ELF-1 (cell line): ENCODE measurements around the gene ZNF407.
A peak's percentile ranks its signal among the peaks of the same experiment; 100 is the strongest.

Experiments
- DNase-seq: peaks from one replicate; pipeline ENCODE4 v3.0.0-alpha.2; 2016; ENCODE audit warnings: low read depth, low spot score

The ZNF407 gene

DNA sequence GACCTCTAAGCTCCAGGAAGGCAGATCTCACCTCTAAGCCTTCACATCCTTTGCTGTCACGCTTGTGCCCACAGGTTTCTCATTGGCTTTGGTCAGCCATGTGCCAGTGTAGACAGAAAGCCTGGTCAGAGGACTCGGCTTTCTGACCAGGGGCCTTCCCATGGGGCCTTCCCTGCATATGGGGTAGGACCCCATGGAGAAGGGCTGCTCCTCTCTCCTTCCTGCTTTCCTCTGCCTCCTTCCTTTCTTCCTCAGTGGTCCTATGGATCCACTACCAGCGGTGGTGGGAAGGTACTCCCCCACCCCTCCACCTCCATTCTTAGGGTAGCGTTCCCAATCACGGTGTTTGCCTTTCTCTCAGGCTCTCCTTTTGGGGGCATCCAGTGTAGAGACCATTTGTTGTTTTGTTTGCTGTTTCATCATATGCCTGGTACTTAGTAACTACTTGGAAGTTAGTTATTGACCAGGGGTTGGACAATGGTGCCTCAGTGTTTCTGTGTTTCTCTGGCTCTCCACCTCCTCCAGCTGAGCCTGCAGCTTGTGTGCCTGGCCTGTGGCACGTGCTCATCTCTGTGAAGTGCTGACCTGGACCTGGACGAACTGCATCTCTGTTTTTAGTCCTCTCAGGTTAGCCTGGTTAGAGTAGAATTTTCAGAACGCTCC, 71.6 kb downstream of the ZNF407 start:
- DNase-seq = no peak

DNA sequence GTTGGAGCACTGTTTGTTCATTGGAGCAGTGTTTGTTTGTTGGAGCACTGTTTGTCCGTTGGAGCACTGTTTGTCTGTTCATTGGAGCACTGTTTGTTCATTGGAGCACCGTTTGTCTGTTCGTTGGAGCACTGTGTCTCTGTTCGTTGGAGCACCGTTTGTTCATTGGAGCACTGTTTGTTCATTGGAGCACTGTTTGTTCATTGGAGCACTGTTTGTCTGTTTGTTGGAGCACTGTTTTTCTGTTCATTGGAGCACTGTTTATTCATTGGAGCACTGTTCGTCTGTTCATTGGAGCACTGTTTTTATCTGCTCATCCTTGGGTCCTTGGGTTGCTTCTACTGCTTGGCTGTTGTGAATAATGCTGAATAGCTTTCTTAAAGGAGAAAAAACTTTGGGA, 74.7 kb downstream of the ZNF407 start:
- no peak for DNase-seq

DNA sequence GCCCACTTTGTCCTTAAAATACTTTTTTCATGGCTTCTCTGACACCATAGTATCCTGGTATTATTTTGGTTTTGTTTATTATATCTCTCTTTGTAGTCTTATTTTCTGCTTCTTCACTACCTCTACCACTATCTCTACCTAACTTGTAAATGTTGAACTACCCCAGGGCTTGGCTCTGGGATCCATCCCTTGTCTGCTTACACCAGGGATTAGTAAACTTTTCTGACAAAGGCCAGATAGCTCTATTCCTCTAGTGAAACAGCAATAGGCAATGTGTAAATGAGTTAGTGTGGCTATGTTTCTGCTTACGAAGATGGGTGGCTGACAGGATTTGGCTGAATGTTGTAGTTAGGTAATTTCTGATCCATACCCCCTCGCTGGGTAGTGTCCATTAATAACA, 76.8 kb downstream of the ZNF407 start:
- no peak for DNase-seq

DNA sequence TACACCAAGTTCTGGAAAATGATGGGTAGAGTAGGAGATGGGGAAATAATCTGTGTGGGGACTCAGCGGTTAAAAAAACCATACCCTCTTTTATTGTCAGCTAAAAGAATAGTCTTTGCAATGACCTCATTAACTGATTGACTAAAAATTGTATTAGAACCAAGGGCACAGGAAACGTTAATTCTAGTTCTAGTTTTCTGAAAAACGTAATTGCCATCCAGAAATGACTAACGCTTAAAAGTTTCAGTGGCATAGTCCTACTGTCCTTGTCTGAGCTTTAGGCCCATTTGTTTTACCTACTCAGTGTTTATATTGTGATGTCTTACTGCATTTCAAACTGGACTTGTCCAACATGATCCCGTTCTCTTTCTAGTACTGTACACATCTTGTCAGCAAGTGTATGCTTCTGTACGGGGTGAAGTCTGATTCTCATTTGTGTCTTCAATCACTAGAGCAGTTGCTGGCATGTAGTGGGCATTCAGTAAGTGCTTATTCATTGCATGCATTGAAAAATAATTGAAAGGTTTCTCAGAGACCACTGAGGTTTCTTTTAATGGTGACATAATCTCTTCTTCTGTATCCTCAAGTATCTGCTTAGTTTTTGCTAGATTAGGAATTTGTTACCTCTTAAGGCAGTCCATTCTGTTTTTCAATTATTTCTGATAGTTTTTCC, 81.5 kb downstream of the ZNF407 start:
- no peak for DNase-seq

DNA sequence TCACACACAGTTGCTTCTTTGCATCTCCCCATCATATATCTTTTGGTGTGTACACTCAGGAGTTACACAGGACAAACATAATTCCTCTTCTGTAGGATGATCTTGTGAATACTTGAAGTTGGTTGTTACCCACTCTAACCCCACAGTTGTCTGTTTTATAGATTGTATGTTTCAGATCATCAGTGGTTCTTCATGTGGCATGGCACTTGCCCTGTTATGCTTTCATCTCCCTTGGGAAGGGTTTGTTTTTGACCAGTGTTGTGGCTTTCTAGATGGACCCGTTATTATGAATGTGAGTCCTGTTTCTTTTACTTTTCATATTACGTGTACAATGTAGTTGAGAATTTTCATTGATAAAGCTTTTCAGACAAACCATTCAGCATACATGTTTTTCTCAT, 82.0 kb downstream of the ZNF407 start:
- DNase-seq = no peak

DNA sequence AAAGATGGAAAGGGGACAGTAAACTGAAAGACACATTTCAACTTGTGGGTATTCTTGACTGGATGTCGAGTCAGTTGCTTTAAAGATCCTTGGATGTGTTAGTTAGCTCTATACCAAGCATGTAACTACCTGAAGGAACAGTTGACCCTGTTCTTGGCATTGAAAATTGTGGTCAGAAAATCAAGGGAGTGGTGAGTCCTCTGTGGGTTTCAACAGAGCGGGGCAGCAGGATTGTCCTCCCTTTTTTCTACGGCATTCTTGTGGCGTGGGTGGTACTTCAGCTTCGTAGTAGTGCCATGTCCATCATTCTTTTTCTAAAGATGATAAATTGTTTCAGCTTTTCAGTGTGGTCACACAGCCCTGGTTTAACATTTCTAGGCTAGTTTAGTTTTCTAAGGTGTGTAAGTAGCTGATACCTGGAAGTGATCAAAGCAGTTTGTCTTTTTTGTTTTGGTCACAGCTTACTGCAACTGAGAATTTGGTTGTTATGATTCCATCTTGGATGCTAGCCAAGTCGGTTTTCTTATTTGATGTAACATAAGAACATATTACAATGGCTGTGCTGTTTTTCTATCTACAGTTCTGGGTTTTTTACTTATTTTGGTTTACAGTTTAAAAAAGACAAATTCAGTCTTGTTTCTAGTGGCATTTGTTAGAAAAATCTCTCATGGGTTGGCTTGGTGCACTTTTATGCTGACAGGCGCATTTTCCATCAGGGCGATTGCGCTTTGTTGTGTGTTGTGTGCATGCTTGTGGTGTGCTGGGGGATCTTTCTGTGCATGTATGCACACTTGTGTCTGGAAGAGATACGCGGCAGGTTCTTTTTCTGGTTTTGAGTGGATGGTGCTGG, 84.7 kb downstream of the ZNF407 start:
- DNase-seq = no peak

DNA sequence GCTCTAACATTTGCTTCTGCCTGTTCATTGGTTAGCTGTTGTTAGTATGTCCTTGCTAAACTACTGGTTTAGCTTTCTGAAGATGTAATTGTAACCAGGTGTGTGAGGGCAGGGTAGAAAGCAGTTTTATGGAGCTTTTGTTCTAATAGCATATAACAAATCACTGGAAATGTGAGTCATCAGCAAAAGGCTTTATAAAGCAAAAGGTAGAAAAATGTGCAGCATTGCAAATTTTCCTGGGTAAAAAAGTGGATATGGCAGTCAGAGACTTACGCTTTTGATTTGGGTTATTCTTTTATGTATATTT, 85.3 kb downstream of the ZNF407 start:
- no peak for DNase-seq

DNA sequence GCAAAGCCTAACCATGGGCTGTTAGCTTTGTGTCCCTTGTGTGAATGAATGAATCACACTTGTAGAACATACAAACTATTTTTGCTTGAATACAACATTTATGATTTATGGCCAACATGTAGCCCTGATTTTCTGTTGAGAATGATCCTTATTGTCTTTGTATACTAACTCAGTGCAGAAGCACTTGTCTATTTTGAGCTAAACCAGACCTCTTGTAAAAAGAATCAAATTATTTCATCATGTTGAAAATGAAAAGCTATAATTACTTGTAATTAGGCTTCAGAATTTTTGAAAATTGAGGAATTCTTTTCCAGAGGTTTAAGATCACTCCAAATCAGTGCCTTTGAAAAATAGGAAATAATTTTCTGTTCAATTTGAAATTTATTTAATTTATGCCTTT, 85.9 kb downstream of the ZNF407 start:
- DNase-seq = no peak

DNA sequence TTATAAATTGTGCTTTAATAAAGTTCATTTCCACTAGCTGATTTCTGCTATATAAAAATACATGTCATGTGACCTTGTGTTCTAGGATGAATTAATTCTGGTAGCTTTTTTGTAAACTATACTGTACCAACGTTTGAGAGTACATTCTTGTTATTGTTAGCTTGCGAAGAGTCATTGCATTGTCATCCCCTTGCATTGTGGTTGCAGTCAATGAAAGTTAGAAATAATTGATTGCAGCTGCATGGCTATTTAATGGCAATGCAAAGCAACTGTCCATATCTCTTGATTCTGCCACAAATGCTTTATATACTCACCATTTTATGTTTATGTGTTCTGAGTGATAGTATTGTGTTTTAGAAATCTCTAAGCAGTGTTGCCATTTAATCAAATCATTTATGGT, 91.6 kb downstream of the ZNF407 start:
- no peak for DNase-seq

DNA sequence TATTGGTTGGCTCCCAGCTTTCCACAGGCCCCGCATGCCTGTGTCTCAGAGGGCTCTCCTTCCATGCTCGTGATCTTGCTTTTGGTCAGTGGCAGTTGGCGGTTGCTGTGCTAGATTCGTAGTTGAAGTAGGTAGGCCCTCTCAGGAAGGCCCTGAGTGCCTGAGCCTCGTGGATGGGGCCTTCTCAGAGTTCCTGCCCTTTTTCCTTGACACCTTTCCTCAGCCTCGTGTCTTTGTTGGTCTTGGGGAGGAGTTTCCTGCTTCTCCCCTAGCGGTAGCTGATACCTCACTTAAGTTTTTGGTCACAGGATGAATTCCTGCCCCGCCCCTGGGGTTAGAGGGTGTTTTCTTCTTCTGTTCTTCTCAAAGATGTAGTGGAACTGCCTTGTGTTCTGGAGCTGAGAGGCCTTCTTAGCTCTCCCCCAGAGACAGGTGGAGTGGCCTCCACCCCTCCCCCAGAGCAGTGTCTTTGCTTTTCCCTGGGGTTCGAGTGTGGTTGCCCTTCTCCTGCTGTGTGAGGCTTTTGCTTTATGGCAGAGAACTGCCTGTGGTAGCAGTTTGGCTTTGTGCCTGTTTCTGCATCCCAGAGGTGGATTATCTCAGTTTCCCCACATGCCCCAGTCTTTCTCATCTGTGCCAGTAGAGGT, 94.8 kb downstream of the ZNF407 start:
- DNase-seq = no peak

DNA sequence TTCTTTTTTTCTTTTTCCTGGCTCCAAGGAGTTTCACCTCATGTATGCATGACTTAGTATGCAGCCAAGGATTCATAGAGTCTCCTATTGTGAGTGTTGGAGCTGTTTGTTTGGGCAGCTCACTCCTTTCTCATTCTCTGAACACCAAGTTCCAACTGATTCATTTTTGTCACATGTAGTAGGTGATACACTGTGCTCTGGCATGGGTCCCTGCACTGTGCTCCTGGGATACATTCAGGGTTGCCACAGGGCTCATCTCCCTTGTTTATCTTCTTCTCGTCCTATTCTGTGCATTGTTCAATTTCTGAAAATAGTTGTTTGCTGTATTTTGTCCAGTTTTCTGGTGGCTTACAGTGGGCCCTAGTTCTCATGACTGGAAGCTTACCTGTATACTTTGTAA, 96.8 kb downstream of the ZNF407 start:
- DNase-seq = no peak

DNA sequence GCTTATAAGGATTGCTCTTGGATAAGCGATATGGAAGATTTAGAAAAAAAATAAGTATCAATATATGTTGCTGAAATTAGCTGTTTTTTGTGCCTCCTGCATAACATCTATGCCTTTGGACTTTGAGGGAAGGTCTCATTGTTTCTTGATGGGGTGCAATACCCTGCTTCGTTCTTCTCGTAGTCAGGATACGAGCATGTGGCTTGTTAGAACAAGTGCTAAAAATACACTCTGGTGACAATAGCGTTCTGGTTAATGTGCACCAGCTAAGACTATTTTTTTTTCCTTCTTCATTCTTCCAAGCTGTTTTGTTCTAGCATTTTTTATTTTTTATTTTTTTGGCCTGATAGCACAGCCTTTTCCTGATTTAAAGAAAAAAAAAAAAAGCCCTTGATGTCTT, 97.5 kb downstream of the ZNF407 start:
- DNase-seq = no peak

DNA sequence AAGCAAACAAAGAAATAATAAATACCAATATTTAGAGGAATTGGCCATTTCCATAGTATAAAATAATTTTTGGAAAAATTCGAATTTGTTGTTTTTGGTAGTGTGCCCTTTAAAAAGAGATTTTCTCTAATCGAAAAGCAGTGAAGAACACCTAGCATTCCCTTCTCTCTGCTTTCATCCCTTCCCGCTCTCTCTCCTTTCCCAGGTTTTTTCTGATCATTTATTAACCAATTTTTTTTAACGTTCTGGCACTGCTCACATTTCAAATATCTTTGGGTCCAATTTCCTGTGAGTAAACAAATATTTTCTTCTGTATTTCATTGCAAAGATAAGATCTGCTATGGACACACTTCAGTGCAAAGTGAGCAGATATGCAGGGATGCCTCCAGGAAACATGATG, 101.2 kb downstream of the ZNF407 start:
- DNase-seq = no peak

DNA sequence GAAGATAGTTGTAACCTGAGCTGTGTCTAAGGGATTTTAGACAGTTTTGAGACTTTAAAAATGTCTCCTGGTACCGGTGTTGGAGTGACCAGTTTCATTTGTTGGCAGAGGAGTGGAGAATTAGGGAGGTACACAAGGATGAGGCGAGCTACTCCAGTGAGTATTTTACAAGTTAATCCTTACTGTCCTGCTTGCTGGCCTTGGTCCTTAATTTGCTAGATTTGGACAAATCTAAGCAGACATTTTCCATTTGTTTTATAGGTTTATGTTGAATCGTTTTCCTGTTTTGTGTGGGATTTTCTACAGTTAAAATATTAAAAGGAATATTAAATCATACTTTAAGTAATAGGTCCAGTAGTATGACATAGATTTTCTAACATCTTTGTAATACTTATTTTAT, 101.8 kb downstream of the ZNF407 start:
- DNase-seq = no peak

DNA sequence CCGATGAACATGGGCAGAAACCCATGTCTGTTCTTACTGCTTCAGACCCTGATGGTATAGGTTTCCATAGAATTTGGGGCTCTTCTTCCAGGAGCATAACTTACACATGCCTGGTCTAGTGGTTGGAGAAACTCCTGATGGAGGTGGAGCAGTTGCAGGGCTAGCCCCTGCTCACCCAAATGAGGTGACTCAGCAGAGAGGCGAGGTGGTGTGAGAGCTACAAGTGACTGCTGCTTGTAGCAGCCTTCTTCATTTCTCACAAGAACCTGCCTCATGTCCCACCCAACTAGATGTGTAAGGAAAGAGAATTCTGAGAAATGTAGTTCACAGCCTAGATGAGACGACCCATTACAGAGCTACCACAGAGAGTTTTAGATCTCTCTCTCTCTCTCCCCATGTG, 105.3 kb downstream of the ZNF407 start:
- no peak for DNase-seq

DNA sequence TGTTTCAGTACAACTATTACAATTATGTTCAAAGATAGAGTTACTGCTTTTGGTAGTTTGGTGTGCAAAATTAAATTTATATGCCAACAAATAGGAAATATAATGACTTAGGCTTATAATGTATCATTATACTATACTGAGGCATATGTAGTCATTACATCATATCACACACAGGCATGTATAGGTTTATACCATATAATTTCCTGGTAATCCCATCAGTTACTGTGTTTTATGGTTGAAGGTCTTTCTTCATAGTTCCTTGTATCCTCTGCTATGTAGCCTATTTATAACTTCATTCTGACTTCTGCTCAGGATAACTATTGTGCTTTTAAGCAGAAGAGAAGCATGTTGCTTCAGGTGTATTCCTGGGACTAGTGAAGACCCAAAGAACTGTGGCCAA, 110.5 kb downstream of the ZNF407 start:
- no peak for DNase-seq

DNA sequence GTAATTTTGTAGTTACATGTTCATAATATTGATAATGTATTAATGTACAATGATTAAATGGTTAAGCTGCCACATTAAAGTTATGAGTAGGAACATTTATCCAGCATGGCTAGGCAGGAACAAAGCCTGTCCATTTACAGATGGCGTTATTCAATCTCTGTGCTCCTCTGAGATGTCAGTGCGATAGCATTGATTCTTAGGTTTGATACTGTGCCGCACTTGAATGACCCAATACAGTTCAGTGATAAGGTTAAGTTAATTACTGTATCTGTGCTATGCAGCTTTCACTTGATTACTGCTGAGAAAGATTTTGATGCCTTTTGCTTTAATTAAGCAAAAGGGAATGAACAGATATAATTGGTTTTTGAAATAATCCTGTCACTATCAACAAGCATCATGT, 111.8 kb downstream of the ZNF407 start:
- DNase-seq = no peak

DNA sequence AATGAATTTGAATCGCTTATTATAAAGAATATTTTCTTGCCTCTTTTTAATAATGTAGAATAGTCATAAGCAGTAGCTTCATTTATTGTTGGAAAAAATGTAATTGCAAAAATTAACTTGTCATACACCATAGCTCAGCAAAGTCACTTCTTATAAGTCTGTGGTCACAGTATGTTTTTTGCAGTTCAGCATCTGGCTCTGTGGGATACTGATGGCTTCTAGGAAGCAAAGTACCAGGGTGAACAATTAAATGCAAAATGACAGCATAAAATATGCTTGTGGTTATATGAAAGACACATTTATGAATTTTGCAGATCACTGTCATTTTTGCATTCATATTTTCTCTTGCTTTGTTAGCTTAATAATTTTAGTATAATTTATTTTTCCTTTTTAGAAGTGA, 116.5 kb downstream of the ZNF407 start:
- DNase-seq = no peak

DNA sequence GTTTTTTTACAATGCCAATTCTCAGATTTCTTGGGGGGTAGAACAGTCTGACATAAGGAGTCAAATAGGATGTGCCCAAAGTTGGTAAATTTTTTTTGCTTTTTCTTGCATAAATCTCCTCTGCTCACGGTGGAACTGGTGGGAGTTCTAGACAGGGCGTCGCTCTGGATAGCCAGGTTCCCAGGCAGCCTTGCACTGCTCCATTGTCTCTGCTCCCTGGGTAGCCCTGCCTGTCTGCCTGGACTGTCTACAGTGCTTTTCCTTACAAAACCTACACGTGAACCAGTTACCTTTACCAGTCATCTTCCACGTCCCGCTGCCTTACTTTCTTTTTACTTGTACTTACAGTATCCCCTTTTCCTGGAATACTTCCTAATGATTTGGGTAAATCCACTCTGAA, 117.1 kb downstream of the ZNF407 start:
- DNase-seq = peak; percentile 23

DNA sequence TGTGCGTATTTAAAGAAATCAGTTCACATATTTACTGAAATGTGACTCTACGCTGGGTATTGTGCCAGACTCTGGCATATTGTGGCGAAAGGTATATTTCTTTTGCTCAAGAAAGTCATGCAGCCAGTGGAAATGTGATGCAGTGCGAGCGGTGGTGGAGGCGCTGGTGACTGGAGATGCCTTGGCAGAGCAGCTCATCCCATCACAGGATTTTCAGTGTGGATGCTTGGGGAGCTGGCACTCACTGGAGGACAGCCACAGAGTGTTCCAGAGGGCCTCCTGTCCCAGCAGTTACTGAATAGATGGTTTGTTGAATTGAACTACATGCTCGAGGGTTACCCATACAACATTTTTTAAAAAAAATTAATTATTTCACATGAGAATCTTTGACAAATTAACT, 117.6 kb downstream of the ZNF407 start:
- DNase-seq = no peak

DNA sequence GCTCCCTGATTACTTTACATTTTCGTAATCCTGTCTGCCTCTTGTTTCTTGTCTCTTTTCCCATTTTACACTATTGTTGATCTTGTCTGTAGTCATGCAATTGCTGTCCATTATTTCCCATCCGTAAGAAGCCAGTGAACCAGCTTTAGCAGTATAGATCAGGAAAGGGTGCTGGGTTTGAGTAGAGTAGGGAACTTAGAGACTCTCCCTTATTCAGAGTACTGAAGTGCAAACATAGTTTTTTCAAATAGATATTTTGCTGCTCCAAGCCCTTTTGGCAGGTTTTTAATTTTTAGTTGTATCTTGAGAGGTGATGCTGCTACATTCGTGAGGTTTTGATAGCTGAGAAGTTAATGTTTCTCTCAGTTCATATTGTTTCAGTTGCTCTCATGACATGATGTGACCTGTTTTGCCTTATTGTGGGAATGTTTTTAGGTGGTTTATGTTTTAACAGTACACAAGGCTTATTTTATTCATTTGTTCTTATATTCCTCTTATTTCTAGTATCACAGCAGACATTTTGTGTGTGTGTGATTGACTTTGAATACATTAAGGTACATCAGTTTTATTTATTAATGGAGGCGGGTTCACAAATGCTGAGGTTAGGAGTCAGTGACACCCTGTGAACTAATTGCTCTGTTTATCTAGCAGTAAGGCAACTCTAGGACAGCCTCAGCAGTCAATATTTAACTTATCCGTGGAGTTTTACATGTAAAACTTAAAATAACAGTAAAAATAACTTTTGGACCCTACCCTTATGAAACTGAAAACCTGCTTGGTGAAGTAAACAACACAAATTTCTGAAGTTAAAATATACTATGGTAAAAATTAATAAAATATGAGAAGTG, 118.4 kb downstream of the ZNF407 start:
- DNase-seq = no peak

DNA sequence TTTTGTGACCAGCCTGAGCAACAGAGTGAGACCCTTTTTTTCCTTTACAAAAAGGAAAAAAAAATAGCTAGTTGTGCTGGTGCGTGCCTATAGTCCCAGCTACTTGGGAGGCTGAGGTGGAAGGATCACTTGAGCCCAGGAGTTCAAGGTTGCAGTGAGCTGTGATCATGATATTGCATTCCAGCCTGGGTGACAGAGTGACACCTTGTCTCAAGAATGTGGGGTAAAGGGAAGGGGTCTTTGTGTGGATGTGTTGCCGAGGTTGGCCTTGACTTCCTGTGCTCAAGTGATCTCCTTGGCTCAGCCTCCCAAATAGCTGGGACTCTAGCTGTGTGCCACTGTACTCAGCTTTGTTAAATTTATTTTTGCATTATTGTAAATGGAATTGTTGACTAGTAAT, 120.6 kb downstream of the ZNF407 start:
- DNase-seq = no peak
